Measurements from ENCODE around the gene GOLGA8B. TPM values are rescaled to one million over a fixed set of nuclear protein-coding genes. Genes with fewer than 3 reads are reported as not detected.
A peak's percentile ranks its signal among the peaks of the same experiment; 100 is the strongest.
"Not testable (repeated sequence)": the region's sequence is repeated elsewhere in the genome, so short reads cannot be mapped to it uniquely, and the experiment has no call there.

Gene GOLGA8B
- total RNA-seq, 4 donors from 2014 or later = 3.4 to 105 (median 33.7) TPM

DNA sequence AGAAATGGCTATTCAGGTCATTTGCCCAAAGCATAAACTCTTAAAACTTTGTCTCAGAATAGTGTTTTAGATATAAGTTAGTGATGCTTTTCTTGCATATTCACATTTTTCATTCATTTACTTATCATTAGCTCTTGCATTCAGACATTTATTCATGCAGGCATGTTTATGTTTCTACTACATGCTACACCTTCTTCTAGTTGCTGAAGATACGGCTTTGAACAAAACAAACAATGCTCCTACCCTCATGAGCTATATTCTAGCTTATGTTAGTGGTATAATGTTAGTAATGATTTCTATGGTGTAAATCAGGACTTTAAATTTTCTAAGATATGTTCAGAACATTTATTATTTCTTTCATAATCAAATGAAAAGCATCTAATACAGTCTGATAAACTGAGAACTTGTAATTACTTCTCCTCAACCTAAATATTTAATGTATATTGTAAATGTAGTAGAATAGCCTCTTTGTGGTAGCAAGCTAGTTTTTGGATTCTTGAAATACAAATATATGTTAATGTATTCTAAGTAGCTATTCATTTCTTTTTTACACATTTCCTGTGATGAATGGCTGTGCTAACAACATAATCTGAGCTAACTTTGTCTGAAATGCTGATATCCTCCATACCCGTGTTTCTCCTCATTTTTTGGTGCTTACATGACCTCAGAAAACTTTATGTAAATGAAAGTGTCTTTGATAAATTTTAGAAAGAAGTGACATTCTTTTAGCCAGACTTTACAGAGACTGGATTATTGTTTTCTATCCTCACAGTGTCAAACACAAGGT, 15.5 kb upstream of the GOLGA8B start:
- Histone ChIP-seq H3K27me3 (peaks cover 0 to 14% (median 0%) of the 10 kb centered on the region in 4 donors), H3K4me1 (no peaks in the 10 kb centered on the region), H3K9me3 (no peaks in the 10 kb centered on the region), H3K4me3 (no peak overlapping the region), H3K36me3 (no peaks in the 10 kb centered on the region), H3K27ac (no peak overlapping the region)
- WGBS, 2 donors = 60 to 63% methylated on average over 2 of the region's 2 CpGs
- intact Hi-C loops (cut with DNase I) = no loop called here
- TF ChIP-seq, protein P1, sequence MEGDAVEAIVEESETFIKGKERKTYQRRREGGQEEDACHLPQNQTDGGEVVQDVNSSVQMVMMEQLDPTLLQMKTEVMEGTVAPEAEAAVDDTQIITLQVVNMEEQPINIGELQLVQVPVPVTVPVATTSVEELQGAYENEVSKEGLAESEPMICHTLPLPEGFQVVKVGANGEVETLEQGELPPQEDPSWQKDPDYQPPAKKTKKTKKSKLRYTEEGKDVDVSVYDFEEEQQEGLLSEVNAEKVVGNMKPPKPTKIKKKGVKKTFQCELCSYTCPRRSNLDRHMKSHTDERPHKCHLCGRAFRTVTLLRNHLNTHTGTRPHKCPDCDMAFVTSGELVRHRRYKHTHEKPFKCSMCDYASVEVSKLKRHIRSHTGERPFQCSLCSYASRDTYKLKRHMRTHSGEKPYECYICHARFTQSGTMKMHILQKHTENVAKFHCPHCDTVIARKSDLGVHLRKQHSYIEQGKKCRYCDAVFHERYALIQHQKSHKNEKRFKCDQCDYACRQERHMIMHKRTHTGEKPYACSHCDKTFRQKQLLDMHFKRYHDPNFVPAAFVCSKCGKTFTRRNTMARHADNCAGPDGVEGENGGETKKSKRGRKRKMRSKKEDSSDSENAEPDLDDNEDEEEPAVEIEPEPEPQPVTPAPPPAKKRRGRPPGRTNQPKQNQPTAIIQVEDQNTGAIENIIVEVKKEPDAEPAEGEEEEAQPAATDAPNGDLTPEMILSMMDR (IDR thresholded peaks at IDR 0.05) = no peak
- no peak for TF ChIP-seq POLR2A (IDR thresholded peaks at IDR 0.05)
- DNase-seq = no peak

DNA sequence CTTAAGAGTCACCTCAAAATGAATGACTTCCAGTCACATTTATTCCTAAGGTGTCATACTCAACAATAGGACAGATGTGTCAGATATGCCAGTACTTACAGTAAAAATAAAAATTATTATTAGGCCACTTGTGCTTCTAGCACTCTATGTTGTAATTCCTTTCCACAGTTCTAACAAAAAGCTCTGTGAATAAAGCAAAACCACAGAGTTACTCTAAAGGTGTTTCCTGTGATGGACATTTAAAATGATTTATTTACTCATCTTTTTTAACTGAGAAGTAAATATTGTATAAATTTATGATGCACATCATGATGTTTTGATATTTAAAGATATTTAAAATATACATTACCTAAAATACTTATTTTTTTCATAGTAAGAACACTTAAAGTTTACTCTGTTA, 13.9 kb upstream of the GOLGA8B start:
- H3K27ac ChIP-seq = no peak overlapping the region
- no peak for DNase-seq
- peaks cover 0 to 5% (median 0%) of the 10 kb centered on the region in 4 donors for H3K27me3 ChIP-seq
- H3K4me3 ChIP-seq = no peak overlapping the region
- intact Hi-C loops (cut with DNase I) = no loop called here
- no peaks in the 10 kb centered on the region for H3K4me1 ChIP-seq
- H3K9me3 ChIP-seq = no peaks in the 10 kb centered on the region
- no peak for TF ChIP-seq POLR2A (IDR thresholded peaks at IDR 0.05)
- TF ChIP-seq, protein P1 (IDR thresholded peaks at IDR 0.05) = no peak
- no peaks in the 10 kb centered on the region for H3K36me3 ChIP-seq

DNA sequence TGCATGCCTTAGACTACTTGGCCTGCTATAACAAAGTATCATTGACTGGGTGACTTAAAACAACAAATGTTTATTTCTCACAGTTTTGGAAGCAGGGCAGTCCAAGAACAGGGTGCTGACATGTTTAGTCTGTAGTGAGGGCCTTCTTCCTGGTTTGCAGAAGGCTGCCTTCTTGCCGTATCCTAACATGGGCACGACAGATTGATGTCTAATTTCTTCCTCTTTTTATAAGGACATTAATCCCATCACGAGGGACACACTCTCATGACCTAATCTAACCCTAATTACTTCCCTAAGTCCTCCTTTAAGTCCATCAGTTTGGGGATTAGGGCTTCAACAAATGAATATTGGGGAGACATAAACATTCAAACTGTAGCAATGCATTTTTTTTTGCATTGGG, 10.9 kb upstream of the GOLGA8B start:
- 38 to 54% methylated on average over 3 of the region's 3 CpGs for WGBS, 2 donors
- no peak overlapping the region for H3K4me3 ChIP-seq
- intact Hi-C loops (cut with DNase I) = no loop called here
- no peak for DNase-seq
- TF ChIP-seq POLR2A (IDR thresholded peaks at IDR 0.05) = no peak
- TF ChIP-seq, protein P1 (IDR thresholded peaks at IDR 0.05) = no peak
- no peaks in the 10 kb centered on the region for H3K27me3 ChIP-seq
- no peak overlapping the region for H3K27ac ChIP-seq
- H3K36me3 ChIP-seq = no peaks in the 10 kb centered on the region
- H3K9me3 ChIP-seq = no peaks in the 10 kb centered on the region
- H3K4me1 ChIP-seq = no peaks in the 10 kb centered on the region

DNA sequence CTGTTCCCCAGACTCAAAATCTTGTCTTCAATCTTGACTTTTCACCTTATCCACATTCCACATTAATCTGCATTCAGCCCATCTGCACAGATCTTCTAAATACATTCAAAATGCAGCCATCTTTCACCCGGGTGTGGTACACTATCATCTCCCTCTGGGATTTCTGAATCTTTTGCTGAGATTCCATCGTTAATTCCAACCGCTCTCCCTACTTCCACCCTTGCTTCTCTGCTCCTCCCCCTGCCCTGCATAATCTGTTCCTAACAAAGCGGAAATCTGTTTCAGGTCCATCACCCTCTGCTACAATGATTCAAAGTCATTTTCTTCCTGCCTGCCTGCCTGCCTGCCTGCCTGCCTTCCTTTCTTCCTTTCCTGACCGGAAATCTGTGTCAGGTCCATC, 7.9 kb upstream of the GOLGA8B start:
- 52 to 67% methylated on average over 5 of the region's 5 CpGs for WGBS, 2 donors

DNA sequence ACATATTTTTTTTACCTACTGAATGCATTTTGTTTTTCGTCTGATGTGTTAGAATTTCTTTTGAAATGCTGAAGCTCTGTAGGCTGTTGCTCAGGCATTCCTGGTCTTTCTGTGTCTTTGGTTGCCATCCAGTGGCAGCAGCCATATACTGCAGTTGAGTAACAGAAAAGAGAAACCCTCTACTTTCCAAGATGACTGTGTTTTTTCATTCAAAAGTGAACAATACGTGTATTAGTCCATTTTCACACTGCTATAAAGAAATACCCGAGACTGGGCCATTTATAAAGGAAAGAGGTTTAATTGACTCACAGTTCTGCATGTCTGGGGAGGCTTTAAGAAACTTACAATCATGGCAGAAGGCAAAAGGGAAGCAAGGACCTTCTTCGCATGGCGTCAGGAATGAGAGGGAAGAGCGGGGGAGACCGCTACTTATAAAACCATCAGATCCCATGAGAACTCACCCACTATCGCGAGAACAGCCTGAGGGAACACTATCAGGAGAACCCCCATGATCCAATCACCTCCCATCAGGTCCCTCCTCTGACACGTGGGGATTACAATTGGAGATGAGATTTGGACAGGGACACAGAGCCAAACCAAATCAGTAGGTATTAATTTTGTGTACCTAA, 4.7 kb upstream of the GOLGA8B start:
- DNase-seq = no peak
- H3K27ac ChIP-seq = no peak overlapping the region
- H3K4me3 ChIP-seq = peak overlapping the region in 2 of 4 donors; percentile 15 to 46
- H3K27me3 ChIP-seq = peaks cover 0 to 12% (median 0%) of the 10 kb centered on the region in 4 donors
- 7 to 17% methylated on average over 10 of the region's 10 CpGs for WGBS, 2 donors
- peaks cover 7 to 20% (median 11%) of the 10 kb centered on the region in 3 donors for H3K4me1 ChIP-seq
- no peaks in the 10 kb centered on the region for H3K36me3 ChIP-seq
- no peaks in the 10 kb centered on the region for H3K9me3 ChIP-seq
- peak in 1 of 4 donors; percentile 8 for TF ChIP-seq POLR2A (IDR thresholded peaks at IDR 0.05)
- TF ChIP-seq, protein P1 (IDR thresholded peaks at IDR 0.05) = peak; percentile 66 to 85 (median 76)
- intact Hi-C loops (cut with DNase I) = no loop called here

More for the DNA sequence above, 7.9 kb upstream of the GOLGA8B start:
- no peaks in the 10 kb centered on the region for H3K9me3 ChIP-seq
- DNase-seq = no peak
- no peak overlapping the region for H3K27ac ChIP-seq
- intact Hi-C loops (cut with DNase I) = no loop called here
- H3K4me1 ChIP-seq = peaks cover 0 to 5% (median 3%) of the 10 kb centered on the region in 3 donors
- H3K36me3 ChIP-seq = no peaks in the 10 kb centered on the region
- no peak overlapping the region for H3K4me3 ChIP-seq
- TF ChIP-seq, protein P1 (IDR thresholded peaks at IDR 0.05) = no peak
- no peak for TF ChIP-seq POLR2A (IDR thresholded peaks at IDR 0.05)
- no peaks in the 10 kb centered on the region for H3K27me3 ChIP-seq

DNA sequence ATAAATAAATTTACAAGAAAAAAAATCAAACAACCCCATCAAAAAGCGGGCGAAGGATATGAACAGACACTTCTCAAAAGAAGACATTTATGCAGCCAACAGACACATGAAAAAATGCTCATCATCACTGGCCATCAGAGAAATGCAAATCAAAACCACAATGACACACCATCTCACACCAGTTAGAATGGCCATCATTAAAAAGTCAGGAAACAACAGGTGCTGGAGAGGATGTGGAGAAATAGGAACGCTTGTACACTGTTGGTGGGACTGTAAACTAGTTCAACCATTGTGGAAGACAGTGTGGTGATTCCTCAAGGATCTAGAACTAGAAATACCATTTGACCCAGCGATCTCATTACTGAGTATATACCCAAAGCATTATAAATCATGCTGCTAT, 2.5 kb upstream of the GOLGA8B start:
- Histone ChIP-seq H3K27me3 (peaks cover 0 to 15% (median 0%) of the 10 kb centered on the region in 4 donors), H3K4me1 (peaks cover 13 to 37% (median 19%) of the 10 kb centered on the region in 3 donors)
- H3K27ac ChIP-seq; H3K36me3 ChIP-seq; DNase-seq; H3K4me3 ChIP-seq; H3K9me3 ChIP-seq; intact Hi-C loops (cut with DNase I): not testable (repeated sequence)
- WGBS, 2 donors = 88 to 89% methylated on average over 4 of the region's 4 CpGs
